NK-92 (cell line): ENCODE measurements around the gene CRIP3.

Experiments
- DNase-seq: peaks from one replicate; lab custom pipeline; 2025; ENCODE audit not compliant: unreplicated experiment; lab: John Stamatoyannopoulos, UW

Gene CRIP3

GRCh38 chr6:43274916-43275597 is 33.6 kb downstream of the CRIP3 start:
- no peak for DNase-seq

- no peak for DNase-seq
These were observed 34.3 kb downstream of the CRIP3 start for GRCh38 chr6:43274127-43274915.

GRCh38 chr6:43273707-43274106 is 34.9 kb downstream of the CRIP3 start:
- DNase-seq: no peak

- DNase-seq: no peak
These were observed 36.7 kb downstream of the CRIP3 start for GRCh38 chr6:43271944-43272343.

- no peak for DNase-seq
These were observed 37.4 kb downstream of the CRIP3 start for GRCh38 chr6:43271103-43271815.

GRCh38 chr6:43269273-43270007 is 39.2 kb downstream of the CRIP3 start:
- no peak for DNase-seq

GRCh38 chr6:43268782-43269272 is 39.8 kb downstream of the CRIP3 start:
- no peak for DNase-seq

- no peak for DNase-seq
These were observed 40.3 kb downstream of the CRIP3 start for GRCh38 chr6:43268355-43268700.

GRCh38 chr6:43267619-43268354 is 40.8 kb downstream of the CRIP3 start:
- no peak for DNase-seq

- no peak for DNase-seq
These were observed 43.1 kb downstream of the CRIP3 start for GRCh38 chr6:43265564-43265963.

GRCh38 chr6:43264599-43265145 is 44.0 kb downstream of the CRIP3 start:
- no peak for DNase-seq

GRCh38 chr6:43263314-43264178 is 45.1 kb downstream of the CRIP3 start:
- DNase-seq: no peak

GRCh38 chr6:43262780-43263313 is 45.8 kb downstream of the CRIP3 start:
- no peak for DNase-seq

GRCh38 chr6:43262000-43262779 is 46.4 kb downstream of the CRIP3 start:
- DNase-seq: no peak

GRCh38 chr6:43261198-43261597 is 47.4 kb downstream of the CRIP3 start:
- DNase-seq: no peak

GRCh38 chr6:43260791-43261190 is 47.8 kb downstream of the CRIP3 start:
- DNase-seq: no peak

- DNase-seq: no peak
These were observed 49.6 kb downstream of the CRIP3 start for GRCh38 chr6:43258807-43259686.
